ENCODE data around the gene CLDN19. TPM values are rescaled to one million over a fixed set of nuclear protein-coding genes. Genes with fewer than 3 reads are reported as not detected.
"Not testable (repeated sequence)": the region's sequence is repeated elsewhere in the genome, so short reads cannot be mapped to it uniquely, and the experiment has no call there.

Gene CLDN19
- total and polyA plus RNA-seq, 2 donors (not counting 1 experiment from before 2014, with no cell fraction given): 0.03 TPM; not detected in 1

DNA sequence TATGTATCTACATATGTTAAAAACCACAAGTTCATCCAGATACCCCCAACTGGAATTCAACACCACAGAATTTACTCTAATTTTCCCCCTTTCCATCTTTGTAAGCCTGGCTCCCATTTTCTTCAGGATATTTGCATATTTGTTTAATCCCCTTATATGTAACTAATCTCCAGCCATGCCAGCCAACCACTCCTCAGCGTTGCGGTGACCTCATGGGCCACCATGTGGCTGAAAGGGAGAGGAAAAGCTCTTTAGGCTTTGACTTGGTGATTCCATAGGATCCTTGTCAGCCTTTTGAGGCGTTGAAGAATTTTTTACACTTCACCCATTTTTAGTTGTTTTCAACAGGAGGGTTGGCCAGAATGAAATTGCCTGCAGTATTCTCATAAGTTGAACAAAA is 10.0 kb downstream of the CLDN19 start:
- no peaks in the 10 kb centered on the region for H3K9me3 Mint-ChIP-seq (ENCODE audit: insufficient read depth)
- no peaks in the 10 kb centered on the region for H3K27me3 ChIP-seq (replicated peaks in 1 of 4; ENCODE audit: control extremely low read depth in 1 of 4, control insufficient read depth in 3 of 4, insufficient read depth in 4 of 4, low read length in 3 of 4)
- no peak for ATAC-seq (ENCODE audit: low read depth)
- no peaks in the 10 kb centered on the region for H4K20me1 ChIP-seq (ENCODE audit: control insufficient read depth, insufficient read depth, low read length, poor library complexity, severe bottlenecking)
- ChIA-PET CTCF (no interaction called here), POLR2A (no interaction called here)
- no peak overlapping the region for H3K4me3 Mint-ChIP-seq
- H3K27me3 Mint-ChIP-seq: no peaks in the 10 kb centered on the region
- no CpG with 5 or more reads among the region's 3 CpGs for WGBS (ENCODE audit: insufficient coverage)
- H3K4me1 Mint-ChIP-seq: peaks cover 4% of the 10 kb centered on the region
- H2AFZ ChIP-seq (ENCODE audit: insufficient read depth, low read depth, low read length, poor library complexity, severe bottlenecking): no peak overlapping the region
- no peaks in the 10 kb centered on the region for H3K4me1 ChIP-seq (ENCODE audit: control insufficient read depth in 2 of 2, insufficient read depth in 2 of 2, low read length in 2 of 2)
- intact Hi-C loops (cut with micrococcal nuclease): no loop called here
- no peak overlapping the region for H3K9ac ChIP-seq (ENCODE audit: low read length)
- H3K79me2 ChIP-seq (ENCODE audit: control insufficient read depth, insufficient read depth, low read length): no peaks in the 10 kb centered on the region
- H3K36me3 ChIP-seq (replicated peaks in 1 of 2; ENCODE audit: control extremely low read depth in 1 of 2, control insufficient read depth in 1 of 2, extremely low read depth in 1 of 2, insufficient read depth in 2 of 2, low read length in 1 of 2): no peaks in the 10 kb centered on the region
- no peak overlapping the region for H3K4me3 ChIP-seq (ENCODE audit: control extremely low read depth in 1 of 5, extremely low read depth in 1 of 5, insufficient read depth in 1 of 5, low read depth in 2 of 5, low read length in 4 of 5)
- TF ChIP-seq, protein P1, sequence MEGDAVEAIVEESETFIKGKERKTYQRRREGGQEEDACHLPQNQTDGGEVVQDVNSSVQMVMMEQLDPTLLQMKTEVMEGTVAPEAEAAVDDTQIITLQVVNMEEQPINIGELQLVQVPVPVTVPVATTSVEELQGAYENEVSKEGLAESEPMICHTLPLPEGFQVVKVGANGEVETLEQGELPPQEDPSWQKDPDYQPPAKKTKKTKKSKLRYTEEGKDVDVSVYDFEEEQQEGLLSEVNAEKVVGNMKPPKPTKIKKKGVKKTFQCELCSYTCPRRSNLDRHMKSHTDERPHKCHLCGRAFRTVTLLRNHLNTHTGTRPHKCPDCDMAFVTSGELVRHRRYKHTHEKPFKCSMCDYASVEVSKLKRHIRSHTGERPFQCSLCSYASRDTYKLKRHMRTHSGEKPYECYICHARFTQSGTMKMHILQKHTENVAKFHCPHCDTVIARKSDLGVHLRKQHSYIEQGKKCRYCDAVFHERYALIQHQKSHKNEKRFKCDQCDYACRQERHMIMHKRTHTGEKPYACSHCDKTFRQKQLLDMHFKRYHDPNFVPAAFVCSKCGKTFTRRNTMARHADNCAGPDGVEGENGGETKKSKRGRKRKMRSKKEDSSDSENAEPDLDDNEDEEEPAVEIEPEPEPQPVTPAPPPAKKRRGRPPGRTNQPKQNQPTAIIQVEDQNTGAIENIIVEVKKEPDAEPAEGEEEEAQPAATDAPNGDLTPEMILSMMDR (IDR thresholded peaks at IDR 0.05): no peak
- no peak for TF ChIP-seq EZH2 (IDR thresholded peaks at IDR 0.05; ENCODE audit: borderline replicate concordance, insufficient read depth, low read depth, low read length, poor library complexity, severe bottlenecking)
- no peaks in the 10 kb centered on the region for H3K9me3 ChIP-seq (ENCODE audit: control extremely low read depth in 1 of 3, control insufficient read depth in 2 of 3, insufficient read depth in 1 of 3, low read length in 2 of 3)
- no peak overlapping the region for H3K4me2 ChIP-seq (replicated peaks; ENCODE audit: low read depth, low read length, poor library complexity, severe bottlenecking)
- no peak overlapping the region for H3K27ac ChIP-seq (ENCODE audit: low read length in 2 of 2)
- no peak overlapping the region for H3K27ac Mint-ChIP-seq
- DNase-seq: no peak

DNA sequence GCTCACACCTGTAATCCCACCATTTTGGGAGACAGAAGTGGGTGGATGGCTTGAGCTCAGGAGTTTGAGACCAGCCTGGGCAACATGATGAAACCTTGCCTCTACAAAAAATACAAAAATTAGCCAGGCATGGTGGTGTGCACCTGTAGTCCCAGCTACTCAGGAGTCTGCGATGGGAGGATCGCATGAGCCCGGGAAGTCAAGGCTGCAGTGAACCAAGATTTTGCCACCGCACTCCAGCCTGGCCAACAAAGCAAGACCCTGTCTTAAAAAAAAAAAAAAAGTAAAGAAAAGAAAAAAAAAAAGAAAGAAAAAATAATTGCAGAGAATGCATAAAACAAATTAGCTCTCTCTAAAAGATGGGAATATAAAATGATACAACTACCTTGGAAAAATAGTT is 14.2 kb downstream of the CLDN19 start:
- CTCF ChIA-PET; intact Hi-C loops (cut with micrococcal nuclease): not testable (repeated sequence)
- WGBS (ENCODE audit: insufficient coverage): 100% methylated on average over 3 of the region's 4 CpGs

More for the DNA sequence above, 14.2 kb downstream of the CLDN19 start:
- H3K27ac ChIP-seq (ENCODE audit: low read length in 2 of 2); DNase-seq; H3K9me3 ChIP-seq (ENCODE audit: control extremely low read depth in 1 of 3, control insufficient read depth in 2 of 3, insufficient read depth in 1 of 3, low read length in 2 of 3); H3K79me2 ChIP-seq (ENCODE audit: control insufficient read depth, insufficient read depth, low read length); POLR2A ChIA-PET; H3K4me3 Mint-ChIP-seq; H3K4me2 ChIP-seq (replicated peaks; ENCODE audit: low read depth, low read length, poor library complexity, severe bottlenecking); H3K4me1 Mint-ChIP-seq; H3K36me3 ChIP-seq (replicated peaks in 1 of 2; ENCODE audit: control extremely low read depth in 1 of 2, control insufficient read depth in 1 of 2, extremely low read depth in 1 of 2, insufficient read depth in 2 of 2, low read length in 1 of 2); H3K27me3 ChIP-seq (replicated peaks in 1 of 4; ENCODE audit: control extremely low read depth in 1 of 4, control insufficient read depth in 3 of 4, insufficient read depth in 4 of 4, low read length in 3 of 4); H3K4me1 ChIP-seq (ENCODE audit: control insufficient read depth in 2 of 2, insufficient read depth in 2 of 2, low read length in 2 of 2); H3K9me3 Mint-ChIP-seq (ENCODE audit: insufficient read depth); H3K9ac ChIP-seq (ENCODE audit: low read length); H3K27ac Mint-ChIP-seq; H4K20me1 ChIP-seq (ENCODE audit: control insufficient read depth, insufficient read depth, low read length, poor library complexity, severe bottlenecking); ATAC-seq (ENCODE audit: low read depth); H3K27me3 Mint-ChIP-seq; H3K4me3 ChIP-seq (ENCODE audit: control extremely low read depth in 1 of 5, extremely low read depth in 1 of 5, insufficient read depth in 1 of 5, low read depth in 2 of 5, low read length in 4 of 5); H2AFZ ChIP-seq (ENCODE audit: insufficient read depth, low read depth, low read length, poor library complexity, severe bottlenecking): not testable (repeated sequence)

Measured in B cell (primary cell).